Activated CD4-positive, alpha-beta memory T cell treated with anti-CD3 and anti-CD28 coated beads for 36 hours (primary cell): Measurements from ENCODE around the gene NAGLU. TPM values are rescaled to one million over a fixed set of nuclear protein-coding genes. Genes with fewer than 3 reads are reported as not detected.

Experiments
- CTCF ChIA-PET: fragments of 350-600 bp; sonication (Branson Sonifier 250); formaldehyde crosslinking; loops from one replicate; lab custom pipeline; 2021; ENCODE audit warnings: antibody characterized with exemption, inconsistent platforms; lab: Charles Lee
- POLR2A ChIA-PET: fragments of 350-600 bp; sonication (Branson Sonifier 250); formaldehyde crosslinking; loops from one replicate; lab custom pipeline; 2021; ENCODE audit warnings: antibody characterized with exemption; lab: Charles Lee
- DNase-seq: peaks from one replicate; pipeline ENCODE4 v3.0.0-alpha.2; 2020
- H3K27ac Mint-ChIP-seq: one replicate; pipeline ENCODE4 v1.8.0; 2021; ENCODE audit warnings: mixed read lengths
- H3K27me3 Mint-ChIP-seq: one replicate; pipeline ENCODE4 v1.8.0; 2021; ENCODE audit warnings: mixed read lengths
- H3K36me3 Mint-ChIP-seq: one replicate; pipeline ENCODE4 v1.8.0; 2021; ENCODE audit warnings: mixed read lengths
- H3K4me1 Mint-ChIP-seq: one replicate; pipeline ENCODE4 v1.8.0; 2021; ENCODE audit warnings: low read depth, mixed read lengths
- H3K4me3 Mint-ChIP-seq: one replicate; pipeline ENCODE4 v1.8.0; 2021; ENCODE audit warnings: mild to moderate bottlenecking, mixed read lengths
- H3K9me3 Mint-ChIP-seq: one replicate; pipeline ENCODE4 v1.8.0; 2021; ENCODE audit warnings: mixed read lengths
- intact Hi-C: fragments of 100-400 bp; cut with micrococcal nuclease; formaldehyde crosslinking; loops from one replicate; pipeline ENCODE4 v1.15.1; 2023
- total RNA-seq, 2 experiments: library from RNA; stranded (reverse); gene quantifications; one replicate each; pipeline ENCODE4 v1.2.3, GENCODE V29; 2021

NAGLU gene
- total RNA-seq, 2 experiments from 2014 or later, result 12.2 to 13.9 TPM

GRCh38 chr17:42566883-42567573, 31.0 kb downstream of the NAGLU start, which contains the start of gene MLX:
Gene MLX, plus strand, starts transcription at chr17:42567100. Its CDS starts 25 bp downstream, at chr17:42567125.
- DNase-seq, result peak; percentile 95
- Mint-ChIP-seq H3K36me3 (peaks cover 31% of the 10 kb centered on the region), H3K9me3 (no peaks in the 10 kb centered on the region), H3K27ac (peak within 1 kb of the TSS; percentile 96), H3K4me3 (peak within 1 kb of the TSS; percentile 96), H3K27me3 (no peaks in the 10 kb centered on the region), H3K4me1 (peaks cover 41% of the 10 kb centered on the region)
- POLR2A ChIA-PET, result interaction anchor here (1.2 to 3.8 kb wide), 2 partner anchors 10 to 13 kb away, joined by 3 to 38 read pairs; partner anchors contain the start of gene PSMC3IP
- intact Hi-C loops, result loop anchor here (2.0 kb wide), 1 partner anchor 42 kb away; the partner anchor contains the start of genes RETREG3 and TUBG1
- CTCF ChIA-PET, result interaction anchor here (1.2 to 5.4 kb wide), 6 partner anchors 10 to 112 kb away, joined by 3 to 50 read pairs (median 4); partner anchors contain the start of gene PSMC3IP

GRCh38 chr17:42568341-42569111, 32.5 kb downstream of the NAGLU start:
- H3K27ac Mint-ChIP-seq, result peak overlapping the region; percentile 33
- peak overlapping the region; percentile 96 for H3K4me3 Mint-ChIP-seq
- peaks cover 36% of the 10 kb centered on the region for H3K4me1 Mint-ChIP-seq
- H3K27me3 Mint-ChIP-seq, result no peaks in the 10 kb centered on the region
- intact Hi-C loops, result no loop called here
- ChIA-PET POLR2A (interaction anchor here (0.8 to 3.8 kb wide), 4 partner anchors 9 to 33 kb away, joined by 3 to 38 read pairs (median 4); partner anchors contain the start of genes NAGLU and PSMC3IP), CTCF (interaction anchor here (1.0 to 5.4 kb wide), 6 partner anchors 9 to 112 kb away, joined by 3 to 50 read pairs (median 4); partner anchors contain the start of gene PSMC3IP)
- H3K36me3 Mint-ChIP-seq, result peaks cover 37% of the 10 kb centered on the region
- H3K9me3 Mint-ChIP-seq, result no peaks in the 10 kb centered on the region
- DNase-seq, result no peak

GRCh38 chr17:42571435-42572225, 35.6 kb downstream of the NAGLU start:
- Mint-ChIP-seq H3K4me1 (peaks cover 36% of the 10 kb centered on the region), H3K9me3 (no peaks in the 10 kb centered on the region), H3K36me3 (peaks cover 53% of the 10 kb centered on the region), H3K4me3 (no peak overlapping the region), H3K27ac (peak overlapping the region; percentile 14), H3K27me3 (no peaks in the 10 kb centered on the region)
- intact Hi-C loops, result no loop called here
- POLR2A ChIA-PET, result interaction anchor here (0.6 kb wide), 1 partner anchor 274 kb away, joined by 3 read pairs; no protein-coding TSS in a partner anchor
- no peak for DNase-seq
- CTCF ChIA-PET, result interaction anchor here (1.4 kb wide), 1 partner anchor 17 kb away, joined by 3 read pairs; no protein-coding TSS in a partner anchor

GRCh38 chr17:42573095-42573494, 37.1 kb downstream of the NAGLU start:
- ChIA-PET CTCF (no interaction called here), POLR2A (no interaction called here)
- H3K9me3 Mint-ChIP-seq, result no peaks in the 10 kb centered on the region
- H3K4me1 Mint-ChIP-seq, result peaks cover 34% of the 10 kb centered on the region
- no peak overlapping the region for H3K4me3 Mint-ChIP-seq
- H3K27ac Mint-ChIP-seq, result peak overlapping the region; percentile 19
- H3K27me3 Mint-ChIP-seq, result no peaks in the 10 kb centered on the region
- intact Hi-C loops, result no loop called here
- DNase-seq, result no peak
- H3K36me3 Mint-ChIP-seq, result peaks cover 60% of the 10 kb centered on the region

- no peaks in the 10 kb centered on the region for H3K9me3 Mint-ChIP-seq
- peaks cover 28% of the 10 kb centered on the region for H3K4me1 Mint-ChIP-seq
- ChIA-PET POLR2A (no interaction called here), CTCF (no interaction called here)
- no peaks in the 10 kb centered on the region for H3K27me3 Mint-ChIP-seq
- intact Hi-C loops, result no loop called here
- no peak overlapping the region for H3K27ac Mint-ChIP-seq
- H3K36me3 Mint-ChIP-seq, result peaks cover 51% of the 10 kb centered on the region
- no peak overlapping the region for H3K4me3 Mint-ChIP-seq
- no peak for DNase-seq
Measured at GRCh38 chr17:42574463-42574862, 38.4 kb downstream of the NAGLU start.

GRCh38 chr17:42577140-42577531, 41.1 kb downstream of the NAGLU start:
- no peaks in the 10 kb centered on the region for H3K27me3 Mint-ChIP-seq
- peak overlapping the region; percentile 97 for H3K27ac Mint-ChIP-seq
- H3K36me3 Mint-ChIP-seq, result peaks cover 45% of the 10 kb centered on the region
- peak overlapping the region; percentile 91 for H3K4me3 Mint-ChIP-seq
- intact Hi-C loops, result loop anchor here (1.0 to 5.0 kb wide), 4 partner anchors 14 to 245 kb away; partner anchors contain the start of genes BECN1, COASY, RETREG3 and TUBG1
- no peak for DNase-seq
- peaks cover 28% of the 10 kb centered on the region for H3K4me1 Mint-ChIP-seq
- CTCF ChIA-PET, result interaction anchor here (0.8 to 4.1 kb wide), 16 partner anchors 9 to 421 kb away, joined by 3 to 90 read pairs (median 12); partner anchors contain the start of genes BECN1, CCR10, MLX and RAMP2
- H3K9me3 Mint-ChIP-seq, result no peaks in the 10 kb centered on the region
- POLR2A ChIA-PET, result interaction anchor here (0.6 to 3.3 kb wide), 8 partner anchors 11 to 1876 kb away, joined by 3 to 38 read pairs (median 4); partner anchors contain the start of genes MLX, RETREG3 and TUBG1

GRCh38 chr17:42577532-42578281, 41.7 kb downstream of the NAGLU start, which contains the start of gene PSMC3IP:
Gene PSMC3IP, minus strand, starts transcription at chr17:42577729. Its CDS starts 43 bp downstream, at chr17:42577686.
- ChIA-PET CTCF (interaction anchor here (0.6 to 4.1 kb wide), 54 partner anchors 10 to 586 kb away, joined by 3 to 90 read pairs (median 8); partner anchors contain the start of genes BECN1, CCR10, MLX and NAGLU), POLR2A (interaction anchor here (0.5 to 3.3 kb wide), 19 partner anchors 8 to 1876 kb away, joined by 3 to 38 read pairs (median 4); partner anchors contain the start of genes MLX, NAGLU, PSME3 and RETREG3)
- peak; percentile 98 for DNase-seq
- H3K27me3 Mint-ChIP-seq, result no peaks in the 10 kb centered on the region
- peaks cover 44% of the 10 kb centered on the region for H3K36me3 Mint-ChIP-seq
- peak within 1 kb of the TSS; percentile 97 for H3K27ac Mint-ChIP-seq
- H3K4me3 Mint-ChIP-seq, result peak within 1 kb of the TSS; percentile 91
- peaks cover 28% of the 10 kb centered on the region for H3K4me1 Mint-ChIP-seq
- intact Hi-C loops, result loop anchor here (1.0 to 5.0 kb wide), 5 partner anchors 15 to 245 kb away; partner anchors contain the start of genes BECN1, COASY, RETREG3 and TUBG1
- no peaks in the 10 kb centered on the region for H3K9me3 Mint-ChIP-seq

GRCh38 chr17:42578282-42578869, 42.3 kb downstream of the NAGLU start:
- CTCF ChIA-PET, result interaction anchor here (0.6 to 4.1 kb wide), 61 partner anchors 9 to 586 kb away, joined by 3 to 90 read pairs (median 6); partner anchors contain the start of genes BECN1, CCR10, MLX and NAGLU
- Mint-ChIP-seq H3K4me1 (peaks cover 25% of the 10 kb centered on the region), H3K36me3 (peaks cover 43% of the 10 kb centered on the region), H3K27ac (peak overlapping the region; percentile 97), H3K4me3 (peak overlapping the region; percentile 91), H3K9me3 (no peaks in the 10 kb centered on the region), H3K27me3 (no peaks in the 10 kb centered on the region)
- peak; percentile 86 for DNase-seq
- POLR2A ChIA-PET, result interaction anchor here (0.5 to 3.3 kb wide), 18 partner anchors 9 to 760 kb away, joined by 3 to 38 read pairs (median 4); partner anchors contain the start of genes MLX, NAGLU, PSME3 and RETREG3
- intact Hi-C loops, result loop anchor here (1.0 to 5.0 kb wide), 2 partner anchors 185 to 244 kb away; partner anchors contain the start of gene BECN1

GRCh38 chr17:42579794-42580551, 43.9 kb downstream of the NAGLU start:
- no peak overlapping the region for H3K27ac Mint-ChIP-seq
- H3K36me3 Mint-ChIP-seq, result peaks cover 40% of the 10 kb centered on the region
- no peaks in the 10 kb centered on the region for H3K27me3 Mint-ChIP-seq
- no peak for DNase-seq
- intact Hi-C loops, result loop anchor here (5.0 kb wide), 1 partner anchor 242 kb away; the partner anchor contains the start of gene BECN1
- ChIA-PET POLR2A (no interaction called here), CTCF (interaction anchor here (0.6 to 4.1 kb wide), 5 partner anchors 16 to 183 kb away, joined by 3 to 42 read pairs (median 4); partner anchors contain the start of genes RETREG3 and TUBG1)
- no peaks in the 10 kb centered on the region for H3K9me3 Mint-ChIP-seq
- H3K4me1 Mint-ChIP-seq, result peaks cover 21% of the 10 kb centered on the region
- no peak overlapping the region for H3K4me3 Mint-ChIP-seq
